Dermis microvascular lymphatic vessel endothelial cell (primary cell): ENCODE results near the gene LLCFC1. TPM values are rescaled to one million over a fixed set of nuclear protein-coding genes. Genes with fewer than 3 reads are reported as not detected.

Source experiments
- DNase-seq, 2 donors: peaks; one replicate each; pipeline versions ENCODE4 v3.0.0 to v3.0.0-alpha.2; 2010; ENCODE audit warnings: low read depth in 2 of 2
- total RNA-seq: library from RNA; depleted of rRNA; stranded (reverse); fragments of >200 nt; gene quantifications from 2 replicates; pipeline ENCODE4 v1.2.1, GENCODE V29; 2014

Gene LLCFC1
- total RNA-seq, 1 donor from 2014 or later = not detected

DNA sequence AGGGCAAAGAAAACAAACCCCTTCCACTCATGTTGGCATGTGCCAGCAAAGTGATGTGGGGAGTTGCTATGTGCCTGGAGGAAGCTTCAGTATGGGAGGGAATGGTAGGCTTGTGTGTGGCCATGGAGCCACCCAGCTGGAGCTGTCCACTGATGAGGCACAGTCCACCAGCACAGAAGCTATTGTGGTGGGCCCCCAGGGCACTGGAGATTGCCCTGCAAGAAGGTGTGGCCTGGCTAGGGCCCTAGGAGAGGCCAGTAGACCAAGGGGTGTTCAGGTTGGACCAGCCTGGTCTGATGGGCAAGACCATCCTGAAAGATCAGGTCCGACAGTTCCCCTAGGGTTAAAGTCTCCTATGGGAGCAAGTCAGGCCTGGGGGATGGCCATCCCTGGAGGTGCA lies 45.0 kb downstream of the LLCFC1 start:
- no peak for DNase-seq

Other genes with a start within 250 kb of the LLCFC1 start
- gene PRSS1, start 190.0 kb upstream of the LLCFC1 start, total RNA-seq = not detected in 2 replicates
- gene PRSS2, start 168.5 kb upstream of the LLCFC1 start, total RNA-seq = not detected in 2 replicates
- under 0.01 TPM in 2 replicates for gene EPHB6, start 84.4 kb upstream of the LLCFC1 start, total RNA-seq
- not detected in 2 replicates for gene TRPV6, start 53.7 kb upstream of the LLCFC1 start, total RNA-seq
- not detected in 2 replicates for gene TRPV5, start 5.7 kb upstream of the LLCFC1 start, total RNA-seq
- gene KEL, start 22.9 kb downstream of the LLCFC1 start, total RNA-seq = 0.13 TPM in 1 of 2 replicates, not detected in the other
- gene OR9A2, start 87.6 kb downstream of the LLCFC1 start, total RNA-seq = not detected in 2 replicates
- not detected in 2 replicates for gene OR6V1, start 112.9 kb downstream of the LLCFC1 start, total RNA-seq
- gene PIP, start 192.6 kb downstream of the LLCFC1 start, total RNA-seq = not detected in 2 replicates
- not detected in 2 replicates for gene TAS2R39, start 243.9 kb downstream of the LLCFC1 start, total RNA-seq